IPS-18c (cell line): Measurements from ENCODE around the gene SYNE2.
"Not testable (repeated sequence)": the region's sequence is repeated elsewhere in the genome, so short reads cannot be mapped to it uniquely, and the experiment has no call there.

Experiments
- H3K4me3 ChIP-seq: 2 replicates; pipeline ENCODE4 v1.7.0; 2013; ENCODE audit warnings: low read depth, mild to moderate bottlenecking, low read length, moderate library complexity; ENCODE audit not compliant: insufficient read depth
- H3K9me3 ChIP-seq: one replicate; pipeline ENCODE4 v1.6.1; 2013; ENCODE audit warnings: mild to moderate bottlenecking, low read length, moderate library complexity; ENCODE audit not compliant: control insufficient read depth, insufficient read depth

SYNE2 gene

DNA sequence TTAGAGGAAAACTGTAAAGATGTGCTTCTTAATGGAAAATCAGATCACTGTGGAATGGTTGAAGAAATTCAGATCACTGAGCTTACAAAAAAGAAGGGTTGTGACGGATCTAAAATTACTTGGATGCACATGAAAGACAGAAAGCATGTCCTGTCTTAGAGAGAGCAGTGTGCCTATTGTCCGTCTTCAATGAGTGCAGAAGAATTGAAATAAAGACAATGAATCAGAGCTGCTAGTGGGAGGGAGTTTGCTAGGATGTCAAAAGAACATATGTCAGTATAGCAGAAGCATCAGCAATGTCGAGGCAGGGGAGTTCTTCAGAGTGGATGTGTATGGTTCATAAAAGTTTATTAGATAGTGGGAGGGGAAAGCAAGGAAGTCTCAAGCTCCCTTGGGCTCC lies 172.7 kb downstream of the SYNE2 start:
- Histone ChIP-seq H3K4me3 (no peak overlapping the region), H3K9me3 (no peaks in the 10 kb centered on the region)

DNA sequence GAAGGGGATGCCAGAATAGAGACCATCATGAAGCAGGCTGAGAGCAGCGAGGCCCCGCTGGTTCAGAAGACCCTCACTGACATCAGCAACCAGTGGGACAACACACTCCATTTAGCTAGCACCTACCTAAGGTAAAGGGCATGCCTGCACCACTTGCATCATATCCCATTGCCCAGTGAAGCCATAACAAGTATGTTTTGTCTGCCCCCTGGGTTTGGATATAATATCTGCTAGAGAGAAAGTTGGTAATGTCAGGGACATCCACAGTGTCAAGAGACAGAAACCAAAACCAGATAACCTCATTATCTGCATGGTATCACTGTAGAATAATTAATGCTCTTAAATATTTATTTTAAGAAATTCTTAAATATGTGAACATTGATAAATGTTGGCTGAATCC lies 173.8 kb downstream of the SYNE2 start:
- no peaks in the 10 kb centered on the region for H3K9me3 ChIP-seq
- H3K4me3 ChIP-seq: no peak overlapping the region

DNA sequence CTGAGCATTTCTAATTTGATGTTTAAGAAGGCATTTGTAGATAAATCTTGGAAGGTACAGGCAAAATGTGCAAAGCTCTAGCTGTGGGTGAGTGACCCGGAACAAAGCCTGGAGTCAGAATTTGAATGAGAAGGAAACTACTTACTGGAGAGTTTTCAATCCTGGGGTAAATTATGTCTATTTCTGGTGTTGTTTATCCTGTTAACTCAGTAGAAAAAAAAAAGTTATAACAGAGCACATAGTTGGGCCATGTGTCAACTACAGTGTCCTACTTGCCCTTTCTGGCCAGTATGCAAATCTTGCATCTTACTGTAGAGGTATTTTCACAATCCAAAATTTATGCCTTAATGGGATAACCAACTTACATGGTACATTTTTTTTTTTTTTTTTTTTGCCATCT lies 182.3 kb downstream of the SYNE2 start:
- H3K4me3 ChIP-seq: no peak overlapping the region
- peaks cover 2% of the 10 kb centered on the region for H3K9me3 ChIP-seq

DNA sequence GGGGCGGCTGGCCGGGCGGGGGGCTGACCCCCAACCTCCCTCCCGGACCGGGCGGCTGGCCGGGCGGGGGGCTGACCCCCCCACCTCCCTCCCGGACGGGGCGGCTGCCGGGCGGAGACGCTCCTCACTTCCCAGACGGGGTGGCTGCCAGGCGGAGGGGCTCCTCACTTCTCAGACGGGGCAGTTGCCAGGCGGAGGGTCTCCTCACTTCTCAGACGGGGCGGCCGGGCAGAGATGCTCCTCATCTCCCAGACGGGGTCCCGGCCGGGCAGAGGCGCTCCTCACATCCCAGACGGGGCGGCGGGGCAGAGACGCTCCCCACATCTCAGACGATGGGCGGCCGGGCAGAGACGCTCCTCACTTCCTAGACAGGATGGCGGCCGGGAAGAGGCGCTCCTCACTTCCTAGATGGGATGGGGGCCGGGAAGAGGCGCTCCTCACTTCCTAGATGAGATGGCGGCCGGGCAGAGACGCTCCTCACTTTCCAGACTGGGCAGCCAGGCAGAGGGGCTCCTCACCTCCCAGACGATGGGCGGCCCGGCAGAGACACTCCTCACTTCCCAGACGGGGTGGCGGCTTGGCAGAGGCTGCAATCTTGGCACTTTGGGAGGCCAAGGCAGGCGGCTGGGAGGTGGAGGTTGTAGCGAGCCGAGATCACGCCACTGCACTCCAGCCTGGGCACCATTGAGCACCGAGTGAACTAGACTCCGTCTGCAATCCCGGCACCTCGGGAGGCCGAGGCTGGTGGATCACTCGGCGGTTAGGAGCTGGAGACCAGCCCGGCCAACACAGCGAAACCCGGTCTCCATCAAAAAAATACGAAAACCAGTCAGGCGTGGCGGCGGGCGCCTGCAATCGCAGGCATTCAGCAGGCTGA lies 185.3 kb downstream of the SYNE2 start:
- not testable (repeated sequence) for H3K4me3 ChIP-seq, H3K9me3 ChIP-seq

DNA sequence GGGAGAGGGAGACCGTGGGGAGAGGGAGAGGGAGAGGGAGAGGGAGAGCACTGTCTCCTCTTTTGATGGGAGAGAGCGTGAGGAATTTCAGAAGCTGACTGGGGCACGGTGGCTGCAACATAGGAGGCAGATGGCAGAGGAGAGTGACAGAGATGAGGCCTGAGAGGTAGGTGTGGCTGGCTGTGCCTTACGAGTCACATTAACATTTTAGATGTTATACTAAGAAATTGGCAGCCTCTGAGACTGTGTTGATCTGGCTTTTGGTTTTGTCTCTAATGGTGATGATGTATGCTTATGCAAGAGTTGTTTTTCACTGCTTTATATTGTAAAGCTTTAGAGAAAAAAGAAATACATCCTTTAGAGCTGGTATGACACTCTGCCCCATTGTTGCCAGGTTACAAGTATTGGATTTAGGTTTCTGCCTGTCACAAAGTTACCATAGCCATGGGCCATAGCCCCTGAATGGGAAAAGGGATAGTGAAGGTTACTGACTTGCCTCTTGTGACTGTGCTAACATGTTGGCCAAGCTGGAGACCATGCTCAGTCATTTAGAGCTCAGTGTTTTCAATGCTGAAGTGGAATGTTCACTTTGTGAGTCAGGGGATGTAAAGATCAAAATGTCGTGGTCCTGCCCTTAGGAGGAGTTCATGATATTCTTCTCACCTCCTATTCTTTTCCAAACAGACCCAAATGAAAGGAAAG lies 186.2 kb downstream of the SYNE2 start:
- H3K4me3 ChIP-seq: no peak overlapping the region
- H3K9me3 ChIP-seq: peaks cover 2% of the 10 kb centered on the region

DNA sequence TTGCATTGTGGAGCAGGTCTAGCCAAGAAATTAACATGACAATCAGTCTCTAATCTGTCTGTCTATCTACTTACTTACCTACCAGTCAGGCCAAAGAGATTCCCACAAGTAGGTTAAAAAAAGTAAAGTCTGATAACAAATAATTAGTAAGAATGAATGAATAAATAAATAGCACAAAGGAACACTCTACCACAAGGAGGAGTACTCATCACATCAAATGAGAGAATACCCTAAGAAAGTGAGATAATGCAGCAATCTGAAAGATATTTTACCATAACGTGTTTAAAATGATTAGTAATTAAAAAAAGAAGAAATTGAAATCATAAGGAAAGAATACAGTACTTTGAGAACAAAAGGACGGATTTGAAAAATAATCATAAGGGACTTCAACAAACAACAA lies 187.2 kb downstream of the SYNE2 start:
- Histone ChIP-seq H3K4me3 (no peak overlapping the region), H3K9me3 (peaks cover 2% of the 10 kb centered on the region)

DNA sequence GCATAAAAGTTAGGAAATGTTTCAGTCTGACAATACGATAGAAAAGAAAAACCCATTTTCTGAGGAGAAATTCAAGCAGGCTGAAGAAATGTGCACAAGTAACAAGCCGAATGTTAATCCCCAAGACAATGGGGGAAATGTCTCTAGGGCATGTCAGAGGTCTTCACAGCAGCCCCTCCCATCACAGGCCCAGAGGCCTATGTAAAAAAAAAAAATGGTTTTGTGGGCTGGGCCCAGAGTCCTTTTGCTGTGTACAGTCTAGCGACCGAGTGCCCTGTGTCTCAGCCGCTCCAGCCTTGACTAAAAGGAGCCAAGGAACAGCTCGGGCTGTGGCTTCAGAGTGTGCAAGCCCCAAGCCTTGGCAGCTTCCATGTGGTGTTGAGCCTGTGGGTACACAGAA lies 190.5 kb downstream of the SYNE2 start:
- not testable (repeated sequence) for H3K4me3 ChIP-seq, H3K9me3 ChIP-seq

DNA sequence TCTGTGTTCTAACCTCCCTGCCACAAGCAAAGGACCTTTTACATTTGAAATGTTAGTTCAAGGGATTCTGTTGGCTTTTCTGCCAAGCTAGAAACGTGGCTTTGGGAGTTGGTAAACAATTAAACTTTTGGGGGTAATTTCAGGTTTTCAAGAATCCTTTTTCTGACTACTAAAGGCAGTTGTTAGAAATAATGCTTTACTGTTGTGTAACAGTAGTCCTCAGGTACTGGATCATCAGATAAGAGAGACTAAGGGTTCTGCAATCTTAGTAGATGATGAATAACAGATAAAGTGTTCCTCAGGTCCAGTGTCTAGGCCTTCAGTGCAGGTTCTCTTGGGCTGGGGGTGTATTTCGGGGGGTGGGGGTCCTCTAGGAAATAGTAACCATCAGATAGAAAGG lies 192.3 kb downstream of the SYNE2 start:
- Histone ChIP-seq H3K9me3 (no peaks in the 10 kb centered on the region), H3K4me3 (no peak overlapping the region)

DNA sequence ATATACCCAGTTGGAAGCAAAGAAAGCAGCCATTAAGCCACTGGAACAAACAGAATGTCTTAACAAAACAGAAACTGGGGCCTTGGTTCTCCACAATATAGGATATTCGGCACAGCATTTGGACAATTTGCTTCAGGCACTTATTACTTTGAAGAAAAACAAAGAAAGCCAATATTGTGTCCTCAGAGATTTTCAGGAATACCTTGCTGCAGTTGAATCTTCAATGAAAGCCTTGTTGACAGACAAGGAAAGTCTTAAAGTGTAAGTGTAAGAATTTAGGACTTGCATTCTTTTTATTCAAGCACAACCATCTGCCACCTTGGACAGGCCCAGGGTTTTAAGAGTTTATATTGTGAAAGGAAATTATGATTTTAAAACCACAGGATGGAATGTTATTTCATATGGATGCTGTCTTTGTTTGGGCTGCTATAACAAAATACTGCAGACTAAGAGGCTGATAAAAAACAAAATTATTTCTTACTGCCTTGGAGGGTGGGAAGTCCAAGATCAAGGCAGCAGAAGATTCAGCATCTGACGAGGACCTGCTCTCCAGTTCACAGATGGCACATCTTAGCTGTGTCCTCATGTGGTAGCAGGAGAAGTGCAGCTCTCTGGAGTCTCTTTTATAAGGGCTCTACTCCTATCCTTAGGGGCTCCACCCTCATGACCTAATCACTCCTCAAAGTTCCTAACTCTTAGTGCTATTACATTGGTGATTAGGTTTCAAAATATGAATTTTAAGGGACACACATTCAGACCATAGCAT lies 197.0 kb downstream of the SYNE2 start:
- H3K4me3 ChIP-seq: no peak overlapping the region
- no peaks in the 10 kb centered on the region for H3K9me3 ChIP-seq

DNA sequence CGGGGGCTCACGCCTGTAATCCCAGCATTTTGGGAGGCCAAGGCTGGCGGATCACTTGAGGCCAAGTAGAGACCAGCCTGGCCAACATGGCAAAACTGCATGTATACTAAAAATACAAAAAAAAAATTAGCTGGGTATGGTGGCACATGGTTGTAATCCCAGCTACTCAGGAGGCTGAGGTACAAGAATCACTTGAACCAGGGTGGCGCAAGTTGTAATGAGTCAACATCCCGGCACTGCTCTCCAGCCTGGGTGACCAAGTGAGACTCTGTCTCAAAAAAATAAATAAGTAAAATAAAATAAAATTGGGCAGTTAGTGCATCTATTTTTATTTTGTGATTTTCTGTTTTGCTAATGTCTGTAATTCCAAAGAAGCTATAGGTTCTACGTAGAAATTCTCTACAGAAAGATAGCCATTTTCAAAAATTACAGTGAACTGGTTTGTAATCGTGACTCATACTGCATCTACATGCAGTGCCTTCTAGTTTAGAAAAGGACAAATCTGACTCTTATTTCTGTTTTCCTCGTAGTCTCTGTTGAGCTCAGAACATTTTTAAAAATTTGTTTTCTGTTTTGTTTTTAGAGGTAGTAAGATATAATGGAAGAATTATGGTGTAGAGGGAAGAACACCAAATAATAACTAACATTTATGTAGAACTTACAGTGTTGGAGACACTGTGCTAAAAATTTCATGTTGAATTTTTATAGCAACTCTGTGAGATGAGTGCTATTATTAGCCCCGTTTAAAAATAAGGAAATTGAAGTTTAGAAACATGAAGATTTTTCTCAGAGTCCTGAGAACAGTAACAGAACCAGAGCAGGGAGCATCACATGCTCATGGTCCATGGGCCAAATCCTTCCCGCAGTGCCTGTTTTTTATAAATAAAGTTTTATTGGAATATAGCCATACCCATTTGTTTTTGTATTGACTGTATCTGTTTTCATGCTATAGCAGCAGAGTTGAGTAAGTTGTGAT lies 201.2 kb downstream of the SYNE2 start:
- H3K4me3 ChIP-seq: no peak overlapping the region
- H3K9me3 ChIP-seq: no peaks in the 10 kb centered on the region

DNA sequence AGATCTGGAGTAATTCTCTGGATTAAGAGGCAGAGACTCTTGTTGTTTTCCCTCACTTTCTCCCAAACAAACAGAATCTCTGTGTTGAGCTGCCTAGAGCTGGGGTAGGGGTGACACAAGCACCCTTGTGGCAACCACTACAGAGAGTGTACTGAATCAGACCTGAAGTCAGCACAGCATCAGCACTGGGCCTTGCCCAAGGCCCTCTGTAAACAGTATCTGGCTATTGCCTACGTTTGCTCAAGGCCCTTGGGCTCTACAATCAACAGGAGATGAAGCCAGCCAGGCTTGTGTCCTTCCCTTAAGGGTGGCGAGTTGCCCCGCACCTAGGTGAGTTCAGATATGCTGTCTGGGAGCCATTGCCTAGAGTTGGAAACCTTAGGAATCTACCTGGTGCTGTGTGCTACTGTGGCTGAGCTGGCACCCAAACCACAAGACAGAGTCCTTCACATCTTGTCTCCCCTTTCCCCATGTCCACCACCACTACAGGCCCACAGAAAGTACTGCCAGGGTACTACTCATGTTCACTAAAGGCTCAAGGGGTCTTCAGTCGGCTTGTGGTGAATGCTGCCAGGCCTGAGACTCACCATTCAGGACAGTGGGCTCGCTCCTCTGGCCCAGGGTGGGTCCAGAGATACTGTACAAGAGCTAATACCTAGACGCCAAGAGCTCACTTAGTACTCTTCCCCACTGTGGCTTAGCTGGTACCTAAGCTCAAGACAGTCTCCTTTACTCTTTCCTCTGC lies 206.8 kb downstream of the SYNE2 start:
- Histone ChIP-seq H3K4me3 (no peak overlapping the region), H3K9me3 (no peaks in the 10 kb centered on the region)

DNA sequence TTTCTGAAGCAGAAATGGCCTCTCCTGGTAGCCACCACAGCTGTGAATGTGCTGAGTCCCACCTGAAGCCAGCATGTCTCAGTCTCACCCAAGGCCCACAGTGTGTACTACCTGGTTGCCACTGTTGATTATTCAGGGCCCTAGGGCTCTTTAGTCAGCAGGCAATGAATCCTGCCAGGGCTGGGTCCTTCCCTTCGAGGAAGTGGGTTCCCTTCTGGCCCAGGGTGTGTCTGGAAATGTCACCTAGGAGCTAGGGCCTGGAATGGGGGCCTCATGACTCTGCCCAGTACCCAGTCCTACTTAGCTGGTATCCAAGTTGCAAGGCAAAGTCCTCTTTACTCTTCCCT lies 207.4 kb downstream of the SYNE2 start:
- Histone ChIP-seq H3K9me3 (no peaks in the 10 kb centered on the region), H3K4me3 (no peak overlapping the region)

DNA sequence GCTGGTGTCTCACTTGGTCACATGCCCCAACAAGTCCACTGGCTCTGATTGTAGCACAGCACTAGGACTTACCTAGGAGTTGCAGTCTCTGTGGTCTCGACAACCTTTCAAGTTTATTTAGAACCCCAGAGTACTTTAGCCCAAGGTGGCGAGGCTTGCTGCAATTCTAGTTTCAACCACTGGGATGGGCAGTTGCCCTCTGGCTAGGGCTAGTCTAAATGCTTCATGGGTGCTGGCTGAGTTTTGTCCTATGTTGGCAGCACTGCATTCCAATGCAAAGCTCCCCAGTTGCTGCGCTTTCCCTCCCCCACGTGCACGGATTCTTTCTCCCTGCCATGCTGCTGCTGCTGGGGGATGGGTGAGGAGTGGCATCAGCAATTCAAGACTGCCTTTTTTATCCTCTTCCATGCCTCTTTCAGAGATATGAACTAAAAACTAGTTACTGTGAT lies 207.9 kb downstream of the SYNE2 start:
- no peak overlapping the region for H3K4me3 ChIP-seq
- H3K9me3 ChIP-seq: no peaks in the 10 kb centered on the region

DNA sequence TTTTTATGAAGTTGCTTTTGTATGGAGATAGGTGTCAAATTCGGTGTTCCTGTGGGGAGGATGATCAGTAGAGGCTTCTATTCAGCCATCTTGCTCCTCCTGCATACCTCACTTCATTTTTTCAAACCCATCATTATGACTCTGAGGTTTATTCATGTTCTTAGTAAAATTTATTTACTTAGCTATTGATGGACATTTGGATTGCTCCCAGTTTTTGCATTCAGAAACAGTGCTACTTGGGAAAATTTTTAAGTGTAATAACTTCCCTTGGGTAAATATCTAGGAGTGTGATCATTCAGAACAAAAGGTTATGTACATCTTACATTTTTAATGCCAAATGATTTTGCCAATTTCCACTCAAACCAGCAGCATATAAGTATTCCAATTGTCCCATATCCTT lies 208.3 kb downstream of the SYNE2 start:
- Histone ChIP-seq H3K4me3 (no peak overlapping the region), H3K9me3 (no peaks in the 10 kb centered on the region)

DNA sequence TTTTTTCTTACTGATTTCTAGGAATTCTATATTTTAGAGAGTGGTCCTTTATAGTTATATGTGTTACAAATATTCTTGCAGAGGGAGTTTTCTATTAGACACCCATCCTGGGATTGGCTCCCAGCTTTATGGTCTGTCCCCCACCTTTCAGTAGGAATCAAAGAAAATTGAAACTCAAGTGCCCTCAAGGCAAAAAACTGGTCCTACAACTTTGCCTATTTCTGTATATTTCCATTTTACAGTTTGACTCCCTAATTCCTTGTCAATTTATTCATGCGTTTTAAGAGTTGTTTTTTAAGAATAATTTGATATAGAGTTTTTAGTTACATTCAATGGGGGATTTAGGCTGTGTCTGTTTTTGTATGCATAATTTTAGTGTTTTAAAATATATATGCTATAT lies 208.9 kb downstream of the SYNE2 start:
- no peak overlapping the region for H3K4me3 ChIP-seq

DNA sequence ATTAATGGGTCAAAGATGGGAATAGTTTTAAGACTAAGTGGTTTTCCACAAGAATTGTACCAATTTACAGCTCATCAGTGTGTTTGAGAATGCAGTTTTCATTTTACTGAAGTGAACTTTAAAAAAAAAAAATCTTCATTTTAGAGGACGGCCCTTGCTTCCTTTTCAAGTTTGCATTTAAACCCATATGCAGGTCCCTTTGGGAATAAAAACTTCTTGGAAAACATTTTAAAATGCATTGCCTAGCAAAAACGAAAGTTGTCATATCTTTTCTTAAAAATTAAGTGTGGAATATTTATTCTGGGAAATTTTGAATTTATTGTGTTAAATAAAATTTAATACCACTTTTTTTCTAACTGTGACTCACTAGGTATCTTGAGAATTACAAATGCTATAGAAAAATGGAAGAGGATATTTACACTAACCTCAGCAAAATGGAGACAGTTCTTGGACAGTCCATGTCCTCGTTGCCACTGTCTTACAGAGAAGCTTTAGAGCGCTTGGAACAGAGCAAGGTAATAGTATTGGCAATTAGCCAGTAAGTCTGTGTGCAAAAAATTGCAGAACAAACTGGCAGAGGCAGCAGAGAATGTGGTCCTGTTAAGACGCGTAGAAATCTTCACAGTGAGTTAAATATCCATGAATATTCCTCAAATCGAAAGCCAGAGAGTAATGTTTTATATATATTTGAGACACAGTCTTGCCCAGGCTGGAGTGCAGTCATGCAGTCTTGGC lies 209.7 kb downstream of the SYNE2 start:
- Histone ChIP-seq H3K9me3 (no peaks in the 10 kb centered on the region), H3K4me3 (no peak overlapping the region)

More for the DNA sequence above, 208.9 kb downstream of the SYNE2 start:
- H3K9me3 ChIP-seq: no peaks in the 10 kb centered on the region
